ENCODE results near the gene TEX28.
"Not testable (repeated sequence)": the region's sequence is repeated elsewhere in the genome, so short reads cannot be mapped to it uniquely, and the experiment has no call there.

The TEX28 gene

GRCh38 chrX:154294791-154295574, at the start of gene TEX28:
Gene TEX28, minus strand, starts transcription at chrX:154295124. Its CDS starts 3,007 bp downstream, at chrX:154292117.
- Histone ChIP-seq H4K20me1 (no peaks in the 10 kb centered on the region), H3K4me1 (no peaks in the 10 kb centered on the region), H3K4me3 (no peak within 1 kb of the TSS), H3K9me3 (replicated peaks in 1 of 11) (peaks cover 10 to 44% (median 21%) of the 10 kb centered on the region in 11 experiments), H3K9ac (no peak within 1 kb of the TSS), H3K27ac (no peak within 1 kb of the TSS), H3K36me3 (no peaks in the 10 kb centered on the region), H3K27me3 (peaks cover 26 to 41% (median 31%) of the 10 kb centered on the region in 11 experiments; a peak in 21 of 22 replicates), H3K4me2 (no peak within 1 kb of the TSS)
- TF ChIP-seq Cebpa-rat (IDR thresholded peaks at IDR 0.05), result no peak

DNA sequence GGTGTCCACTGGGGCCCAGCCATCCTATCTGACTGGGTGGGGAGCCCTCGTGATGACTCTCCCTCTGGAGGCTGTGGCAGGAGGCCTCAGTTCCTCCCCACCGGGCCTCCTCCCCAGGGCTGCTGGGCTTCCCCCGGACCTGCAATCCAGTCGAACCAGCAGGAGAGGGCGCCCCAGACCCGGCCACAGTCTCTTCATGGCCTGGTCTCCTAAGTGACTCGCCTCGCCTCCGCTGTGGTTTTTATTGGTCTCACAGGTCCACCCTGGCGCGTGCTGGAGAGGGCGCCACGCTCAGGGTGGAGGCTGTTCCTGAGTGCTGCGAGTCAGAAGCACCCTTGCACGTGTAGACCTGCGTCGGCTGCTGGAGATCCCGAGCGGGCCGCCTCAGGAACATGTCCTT, 48.7 kb upstream of the TEX28 start:
- Histone ChIP-seq H4K20me1 (peaks cover 0 to 16% (median 10%) of the 10 kb centered on the region in 11 experiments; a peak in 16 of 22 replicates), H3K4me1 (peaks cover 7 to 16% (median 14%) of the 10 kb centered on the region in 10 experiments; a peak in 18 of 20 replicates)
- not testable (repeated sequence) for H3K9ac ChIP-seq; H3K36me3 ChIP-seq; H3K9me3 ChIP-seq (replicated peaks in 1 of 11); H3K27me3 ChIP-seq; H3K4me2 ChIP-seq; H3K27ac ChIP-seq; H3K4me3 ChIP-seq

DNA sequence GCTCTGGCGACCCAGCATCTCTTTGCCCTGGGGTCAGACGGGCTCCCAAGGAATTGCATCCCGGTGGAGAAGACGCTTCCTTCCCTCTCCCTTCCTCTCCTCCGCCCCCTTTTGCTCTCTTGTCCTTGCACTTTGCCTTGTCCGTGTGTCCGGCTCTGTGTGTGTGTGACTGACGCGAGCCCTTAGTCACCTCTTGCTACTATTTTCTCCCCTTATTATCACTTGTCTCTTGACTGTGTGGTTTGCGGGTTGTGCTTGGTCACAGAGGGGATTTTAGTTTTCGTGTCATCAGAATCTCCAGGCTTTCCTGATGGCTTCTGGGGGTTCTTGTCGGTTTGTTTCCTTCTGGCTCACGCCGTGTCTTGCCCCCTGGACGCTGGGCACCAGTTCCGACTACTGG, 48.1 kb upstream of the TEX28 start:
- H3K4me2 ChIP-seq; H3K4me3 ChIP-seq; H3K36me3 ChIP-seq; H3K9me3 ChIP-seq (replicated peaks in 1 of 11); H3K27ac ChIP-seq; H3K27me3 ChIP-seq; H3K9ac ChIP-seq: not testable (repeated sequence)
- Histone ChIP-seq H4K20me1 (peaks cover 0 to 10% (median 4%) of the 10 kb centered on the region in 11 experiments; a peak in 13 of 22 replicates), H3K4me1 (peaks cover 6 to 11% (median 8%) of the 10 kb centered on the region in 10 experiments; a peak in 18 of 20 replicates)

GRCh38 chrX:154341399-154342298, 46.7 kb upstream of the TEX28 start:
- not testable (repeated sequence) for H3K27ac ChIP-seq; H3K27me3 ChIP-seq; H3K4me1 ChIP-seq; H3K9ac ChIP-seq; H3K4me2 ChIP-seq; H3K9me3 ChIP-seq (replicated peaks in 1 of 11); H3K36me3 ChIP-seq; H4K20me1 ChIP-seq; H3K4me3 ChIP-seq

DNA sequence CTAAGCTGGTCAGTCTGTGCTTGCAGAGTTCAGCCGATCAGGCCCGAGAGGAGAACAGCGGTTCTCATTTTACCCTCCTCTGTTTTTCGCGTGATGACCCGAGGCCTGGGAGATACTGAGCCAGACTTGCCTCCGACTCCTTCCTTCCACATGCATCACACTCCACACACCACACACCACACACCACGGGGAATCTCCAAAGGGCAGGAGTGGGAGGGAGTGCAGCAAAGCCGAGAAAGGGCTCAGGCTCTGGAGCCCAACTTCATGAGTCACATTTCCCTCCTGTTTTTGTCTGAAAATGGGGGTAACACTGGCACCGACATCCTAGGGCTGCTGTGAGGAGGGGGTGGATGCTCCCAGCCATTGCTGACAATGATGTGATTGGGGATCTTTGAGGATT, 39.6 kb upstream of the TEX28 start:
- Histone ChIP-seq H3K4me2 (peak overlapping the region; percentile 42 to 67 (median 50)), H4K20me1 (peaks cover 0 to 14% (median 0%) of the 10 kb centered on the region in 11 experiments; a peak in 3 of 22 replicates), H3K27me3 (peaks cover 59 to 77% (median 68%) of the 10 kb centered on the region in 11 experiments), H3K36me3 (no peaks in the 10 kb centered on the region), H3K4me1 (peaks cover 17 to 28% (median 23%) of the 10 kb centered on the region in 10 experiments), H3K9me3 (replicated peaks in 1 of 11) (no peaks in the 10 kb centered on the region), H3K9ac (no peak overlapping the region), H3K4me3 (no peak overlapping the region), H3K27ac (peak overlapping the region in 2 of 11 experiments; percentile 37 to 57; a peak in 2 of 22 replicates)
- no peak for TF ChIP-seq Cebpa-rat (IDR thresholded peaks at IDR 0.05)

GRCh38 chrX:154333837-154334271, 38.9 kb upstream of the TEX28 start:
- Histone ChIP-seq H3K4me2 (peak overlapping the region; percentile 42 to 67 (median 50)), H3K36me3 (no peaks in the 10 kb centered on the region), H3K27ac (peak overlapping the region in 5 of 11 experiments; percentile 11 to 57 (median 37); a peak in 5 of 22 replicates), H3K9me3 (replicated peaks in 1 of 11) (no peaks in the 10 kb centered on the region), H3K9ac (no peak overlapping the region; a peak in 1 of 22 replicates), H3K4me3 (no peak overlapping the region), H4K20me1 (peaks cover 0 to 17% (median 0%) of the 10 kb centered on the region in 11 experiments; a peak in 3 of 22 replicates), H3K4me1 (peaks cover 24 to 31% (median 28%) of the 10 kb centered on the region in 10 experiments), H3K27me3 (peaks cover 65 to 83% (median 75%) of the 10 kb centered on the region in 11 experiments)
- TF ChIP-seq Cebpa-rat (IDR thresholded peaks at IDR 0.05), result no peak

GRCh38 chrX:154333116-154333515, 38.2 kb upstream of the TEX28 start:
- Histone ChIP-seq H3K27ac (peak overlapping the region in 4 of 11 experiments; percentile 11 to 57 (median 38); a peak in 3 of 22 replicates), H3K4me1 (peaks cover 25 to 36% (median 33%) of the 10 kb centered on the region in 10 experiments), H3K4me2 (peak overlapping the region in 9 of 11 experiments; percentile 45 to 67 (median 53); a peak in 12 of 22 replicates), H3K27me3 (peaks cover 71 to 91% (median 82%) of the 10 kb centered on the region in 11 experiments), H3K9me3 (replicated peaks in 1 of 11) (no peaks in the 10 kb centered on the region), H4K20me1 (peaks cover 0 to 19% (median 0%) of the 10 kb centered on the region in 11 experiments; a peak in 3 of 22 replicates), H3K9ac (no peak overlapping the region), H3K36me3 (no peaks in the 10 kb centered on the region), H3K4me3 (no peak overlapping the region)
- no peak for TF ChIP-seq Cebpa-rat (IDR thresholded peaks at IDR 0.05)

DNA sequence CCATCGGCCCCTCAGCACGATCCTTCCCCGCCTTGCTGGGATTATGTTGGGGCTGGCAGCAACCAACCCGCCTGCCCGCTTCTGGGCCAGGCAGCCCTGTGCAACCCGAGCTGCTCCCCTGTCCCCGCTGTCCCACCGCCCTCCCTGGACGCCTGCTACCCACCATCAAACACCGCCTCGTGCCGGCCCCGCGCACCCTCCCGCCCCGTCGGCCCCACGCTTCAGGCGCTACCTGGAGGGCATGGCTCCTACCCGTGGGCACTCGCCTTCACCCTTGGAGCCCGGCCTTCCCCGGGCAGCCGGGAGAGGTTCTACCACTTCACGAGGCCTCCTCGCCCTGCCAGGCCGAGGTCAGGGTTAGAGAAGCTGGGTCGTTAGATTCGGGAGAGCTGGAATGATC, 37.6 kb upstream of the TEX28 start:
- Histone ChIP-seq H3K4me3 (no peak overlapping the region), H3K9me3 (replicated peaks in 1 of 11) (no peaks in the 10 kb centered on the region), H3K27me3 (peaks cover 77 to 96% (median 88%) of the 10 kb centered on the region in 11 experiments), H3K36me3 (no peaks in the 10 kb centered on the region), H4K20me1 (peaks cover 0 to 19% (median 0%) of the 10 kb centered on the region in 11 experiments; a peak in 3 of 22 replicates), H3K9ac (no peak overlapping the region), H3K4me1 (peaks cover 29 to 41% (median 38%) of the 10 kb centered on the region in 10 experiments), H3K4me2 (no peak overlapping the region), H3K27ac (no peak overlapping the region)
- TF ChIP-seq Cebpa-rat (IDR thresholded peaks at IDR 0.05), result no peak

All from BLaER1 treated with 17β-estradiol and CSF1 and Interleukin-3, amounts not matched to agents 10 nM and 100 nM (cell line).